Hepatocyte (in vitro differentiated cells): ENCODE results near the gene SATB1.

ENCODE experiments used
- EZH2 ChIP-seq: fragments of 200-600 bp; sonication (generic); IDR thresholded peaks from 2 replicates; pipeline ENCODE4 v1.6.1; 2016; ENCODE audit warnings: antibody characterized with exemption, mild to moderate bottlenecking, borderline replicate concordance
- EZH2phosphoT487 ChIP-seq: fragments of 200-600 bp; sonication (generic); IDR thresholded peaks from one replicate; pipeline ENCODE4 v1.6.1; 2018; ENCODE audit warnings: antibody characterized with exemption, mild to moderate bottlenecking, low read depth, moderate library complexity; ENCODE audit not compliant: unreplicated experiment, severe bottlenecking
- TF ChIP-seq, protein P1 (sequence below): fragments of 200-600 bp; sonication (generic); IDR thresholded peaks from 2 replicates; pipeline ENCODE4 v1.5.1; 2016; ENCODE audit warnings: antibody characterized with exemption, mild to moderate bottlenecking; ENCODE audit not compliant: poor library complexity

DNA sequence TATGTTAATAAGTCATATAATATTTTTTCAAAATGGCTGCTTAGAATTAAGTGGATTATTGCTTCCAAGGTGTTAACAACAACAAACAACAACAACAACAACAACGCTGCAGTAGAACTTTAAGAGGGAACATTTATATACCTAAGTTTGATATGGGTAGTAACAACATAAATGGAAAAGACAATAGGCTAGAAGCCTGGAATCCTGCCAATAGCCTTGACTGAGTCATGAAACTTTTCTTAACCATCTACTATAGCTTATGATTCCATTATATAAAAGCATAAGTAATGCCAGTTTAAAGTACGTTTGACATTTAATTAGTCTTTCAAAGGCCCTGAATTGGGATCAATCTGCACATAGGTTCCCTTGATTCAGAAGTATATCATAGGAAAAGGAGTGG lies 31.2 kb downstream of the SATB1 start:
- TF ChIP-seq, protein P1, sequence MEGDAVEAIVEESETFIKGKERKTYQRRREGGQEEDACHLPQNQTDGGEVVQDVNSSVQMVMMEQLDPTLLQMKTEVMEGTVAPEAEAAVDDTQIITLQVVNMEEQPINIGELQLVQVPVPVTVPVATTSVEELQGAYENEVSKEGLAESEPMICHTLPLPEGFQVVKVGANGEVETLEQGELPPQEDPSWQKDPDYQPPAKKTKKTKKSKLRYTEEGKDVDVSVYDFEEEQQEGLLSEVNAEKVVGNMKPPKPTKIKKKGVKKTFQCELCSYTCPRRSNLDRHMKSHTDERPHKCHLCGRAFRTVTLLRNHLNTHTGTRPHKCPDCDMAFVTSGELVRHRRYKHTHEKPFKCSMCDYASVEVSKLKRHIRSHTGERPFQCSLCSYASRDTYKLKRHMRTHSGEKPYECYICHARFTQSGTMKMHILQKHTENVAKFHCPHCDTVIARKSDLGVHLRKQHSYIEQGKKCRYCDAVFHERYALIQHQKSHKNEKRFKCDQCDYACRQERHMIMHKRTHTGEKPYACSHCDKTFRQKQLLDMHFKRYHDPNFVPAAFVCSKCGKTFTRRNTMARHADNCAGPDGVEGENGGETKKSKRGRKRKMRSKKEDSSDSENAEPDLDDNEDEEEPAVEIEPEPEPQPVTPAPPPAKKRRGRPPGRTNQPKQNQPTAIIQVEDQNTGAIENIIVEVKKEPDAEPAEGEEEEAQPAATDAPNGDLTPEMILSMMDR = no peak
- TF ChIP-seq EZH2phosphoT487 (no peak), EZH2 (no peak)
